GM18951 (cell line): ENCODE results near the gene UACA.

Experiments
- POLR2A ChIP-seq: IDR thresholded peaks from 4 replicates; pipeline ENCODE4 v1.6.1; 2011; ENCODE audit warnings: mild to moderate bottlenecking; ENCODE audit not compliant: insufficient read length, insufficient read depth; ENCODE audit errors: extremely low read depth
- in situ Hi-C: fragments of 300-500 bp; cut with MboI; formaldehyde crosslinking; loops from one replicate; pipeline ENCODE4 v1.12.0; 2022; ENCODE audit warnings: low sequenced_read_pairs, mixed read lengths, inconsistent platforms; ENCODE audit not compliant: unreplicated experiment

The UACA gene

GRCh38 chr15:70650567-70651302 lies 112.6 kb downstream of the UACA start:
- in situ Hi-C loops = no loop called here
- TF ChIP-seq POLR2A = no peak

DNA sequence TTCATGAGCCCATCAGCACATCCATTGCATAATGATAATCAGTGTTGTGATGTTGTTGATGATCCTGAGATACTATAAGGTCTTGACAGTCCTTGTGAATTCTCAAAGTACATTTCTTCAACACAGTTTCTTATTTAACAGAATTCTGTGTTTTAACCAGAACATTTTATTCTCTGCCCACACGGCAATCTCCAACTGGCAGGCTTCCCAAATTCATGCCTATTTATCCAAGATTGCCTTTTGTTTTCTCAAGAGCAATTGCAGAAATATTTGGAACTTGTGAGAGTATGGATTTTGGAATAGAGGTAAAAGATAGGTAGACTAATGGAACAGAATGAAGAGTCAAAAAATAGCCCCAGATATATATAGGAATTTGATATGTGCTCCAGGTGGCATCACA lies 116.0 kb downstream of the UACA start:
- in situ Hi-C loops = no loop called here

DNA sequence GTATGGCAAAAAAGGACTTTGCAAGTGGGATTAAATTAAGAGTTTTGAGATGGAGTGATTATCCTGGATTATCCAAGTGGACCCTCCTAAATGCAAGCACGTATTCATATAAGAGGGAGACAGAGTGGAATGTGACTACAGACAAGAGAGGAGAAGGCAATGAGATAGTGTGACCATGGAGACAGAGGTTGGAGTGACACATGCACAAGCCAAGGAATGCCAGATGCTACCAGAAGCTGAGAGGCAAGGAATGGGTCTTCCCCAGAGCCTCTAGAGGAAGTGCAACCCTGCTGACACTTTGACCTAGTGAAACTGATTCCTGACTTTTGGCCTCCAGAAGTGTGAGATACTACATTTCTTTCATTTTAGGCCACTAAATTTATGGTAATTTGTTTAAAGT lies 117.2 kb downstream of the UACA start:
- in situ Hi-C loops = no loop called here

More for the DNA sequence above, 116.0 kb downstream of the UACA start:
- no peak for TF ChIP-seq POLR2A

GRCh38 chr15:70643783-70644125 lies 119.6 kb downstream of the UACA start:
- in situ Hi-C loops = no loop called here
- no peak for TF ChIP-seq POLR2A

More for the DNA sequence above, 117.2 kb downstream of the UACA start:
- no peak for TF ChIP-seq POLR2A

DNA sequence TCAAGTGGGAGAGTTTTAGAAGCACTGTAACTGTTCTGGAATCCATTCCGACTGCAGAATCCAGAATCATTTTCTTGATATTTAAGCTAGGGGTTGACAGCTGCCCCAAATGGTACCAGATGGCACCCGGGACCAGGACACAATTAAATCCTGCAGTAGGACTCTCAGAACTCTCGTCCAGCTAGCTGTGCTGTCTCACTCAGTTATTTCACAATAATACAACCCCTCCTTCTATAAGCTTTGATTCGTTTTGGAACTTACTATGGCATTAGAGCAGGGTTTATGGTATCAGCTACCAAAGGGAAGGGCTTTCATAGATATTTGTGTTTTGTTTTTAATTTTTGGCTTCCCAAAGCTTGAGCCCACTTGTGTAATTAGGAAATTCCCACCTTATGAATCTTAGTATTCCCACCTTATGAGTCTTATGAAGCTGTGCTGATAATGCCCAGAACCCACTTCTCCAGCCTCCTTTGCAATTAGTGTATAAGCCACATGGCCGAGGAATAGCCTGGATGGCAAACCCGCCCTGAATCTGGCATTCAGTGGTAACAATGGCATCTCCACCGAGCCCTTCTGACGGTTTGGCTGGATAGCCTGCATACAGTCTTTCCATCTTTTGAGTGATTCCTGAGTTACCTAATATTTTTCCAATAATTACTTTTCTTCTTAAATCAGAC lies 120.1 kb downstream of the UACA start:
- TF ChIP-seq POLR2A = no peak
- in situ Hi-C loops = no loop called here

GRCh38 chr15:70636540-70637165 lies 126.7 kb downstream of the UACA start:
- in situ Hi-C loops = no loop called here
- no peak for TF ChIP-seq POLR2A

DNA sequence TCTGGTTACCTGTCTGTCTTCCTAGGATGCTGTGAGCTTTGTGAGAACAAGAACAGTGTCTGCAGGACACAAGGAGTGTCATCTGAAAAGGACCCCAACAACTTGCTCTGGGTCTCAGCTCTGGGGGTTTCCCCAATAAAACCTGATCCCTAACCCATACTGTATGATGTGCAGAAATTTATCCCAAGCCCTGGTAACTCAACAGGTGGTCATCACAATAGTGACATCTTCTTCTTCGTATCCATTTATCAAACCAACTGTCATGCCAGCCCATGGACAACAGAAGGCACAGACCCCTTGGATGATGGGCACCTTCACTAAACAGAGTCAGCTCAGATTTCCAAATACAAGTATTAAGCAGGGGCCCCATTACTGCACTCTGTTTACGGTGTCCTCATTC lies 127.5 kb downstream of the UACA start:
- TF ChIP-seq POLR2A = no peak
- in situ Hi-C loops = no loop called here

DNA sequence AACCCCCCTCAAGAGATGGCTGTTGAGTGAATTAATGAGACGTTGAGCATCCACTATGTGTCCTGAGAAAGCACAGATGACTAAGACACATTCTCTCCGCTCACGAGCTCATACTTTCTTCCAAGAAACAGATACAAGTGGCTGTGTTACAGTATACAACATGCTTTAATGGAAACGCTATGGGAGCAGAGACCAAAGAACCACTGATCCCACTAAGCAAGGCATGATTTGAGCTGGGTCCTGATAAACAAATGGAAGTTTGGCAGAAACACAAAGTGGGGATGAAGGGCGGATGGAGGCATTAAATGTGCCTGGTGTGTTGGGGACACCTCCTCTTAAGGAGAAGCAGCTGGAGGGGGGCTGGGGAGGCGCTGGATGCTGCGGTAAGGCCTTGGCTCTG lies 129.4 kb downstream of the UACA start:
- in situ Hi-C loops = no loop called here

DNA sequence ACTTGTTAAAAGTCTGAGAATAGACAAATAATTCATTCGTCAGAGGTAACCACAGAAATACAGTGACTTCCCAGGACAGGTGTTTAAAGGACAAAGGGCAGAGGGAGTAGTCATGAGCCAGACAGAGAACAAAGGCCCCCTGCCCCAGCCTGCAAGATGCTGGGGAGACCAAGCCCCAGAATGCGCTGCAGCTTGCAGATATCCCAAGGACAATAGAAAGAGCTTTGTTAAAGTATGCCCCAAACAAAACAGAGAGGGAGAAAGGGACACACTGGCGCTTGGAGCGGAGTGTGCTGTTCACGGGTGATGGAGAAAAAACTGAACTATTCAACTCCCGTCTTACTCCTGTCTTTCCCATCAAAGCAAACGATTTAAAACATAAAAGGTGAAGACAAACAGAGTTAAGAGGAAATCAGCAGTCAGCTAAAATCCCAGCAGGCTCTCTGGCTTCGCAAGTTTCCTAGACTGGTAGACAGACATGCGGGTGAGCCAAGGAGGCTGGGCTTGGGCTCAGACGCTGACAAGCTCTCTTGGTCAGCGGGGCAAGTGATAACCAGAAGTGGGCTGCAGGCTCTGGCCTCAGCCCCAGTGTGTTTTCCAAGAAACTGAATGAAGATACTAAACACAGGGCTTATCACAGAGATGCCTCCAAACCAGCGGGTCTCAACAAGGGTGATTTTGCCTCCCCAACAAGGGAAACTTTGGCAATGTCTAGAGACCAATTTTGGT lies 130.1 kb downstream of the UACA start:
- no peak for TF ChIP-seq POLR2A
- in situ Hi-C loops = no loop called here

More for the DNA sequence above, 129.4 kb downstream of the UACA start:
- no peak for TF ChIP-seq POLR2A

GRCh38 chr15:70632491-70633102 lies 130.8 kb downstream of the UACA start:
- no peak for TF ChIP-seq POLR2A
- in situ Hi-C loops = no loop called here

- no peak for TF ChIP-seq POLR2A
- in situ Hi-C loops = no loop called here
These were observed 131.3 kb downstream of the UACA start for GRCh38 chr15:70632079-70632478.

GRCh38 chr15:70629735-70630273 lies 133.6 kb downstream of the UACA start:
- in situ Hi-C loops = no loop called here
- TF ChIP-seq POLR2A = no peak

- TF ChIP-seq POLR2A = no peak
- in situ Hi-C loops = no loop called here
These were observed 134.8 kb downstream of the UACA start for GRCh38 chr15:70628549-70628896.
